T-helper 2 cell treated with Interferon-gamma antibody and Interleukin-4, amounts not matched to agents 5 μg/mL and 100 μg/mL, for 36 hours (primary cell): ENCODE data around the gene QPRT.
"Not testable (repeated sequence)": the region's sequence is repeated elsewhere in the genome, so short reads cannot be mapped to it uniquely, and the experiment has no call there.

Source experiments
- DNase-seq: peaks from one replicate; pipeline ENCODE4 v3.0.0; 2021; ENCODE audit warnings: low spot score
- H3K27ac Mint-ChIP-seq: one replicate; pipeline ENCODE4 v1.8.0; 2021; ENCODE audit warnings: mild to moderate bottlenecking, mixed read lengths
- H3K27me3 Mint-ChIP-seq: one replicate; pipeline ENCODE4 v1.8.0; 2021; ENCODE audit warnings: low read depth, mixed read lengths
- H3K36me3 Mint-ChIP-seq: one replicate; pipeline ENCODE4 v1.8.0; 2021; ENCODE audit warnings: low read depth, mixed read lengths
- H3K4me1 Mint-ChIP-seq: one replicate; pipeline ENCODE4 v1.8.0; 2021; ENCODE audit warnings: low read depth, mixed read lengths
- H3K4me3 Mint-ChIP-seq: one replicate; pipeline ENCODE4 v1.8.0; 2022; ENCODE audit warnings: mild to moderate bottlenecking, moderate library complexity, mixed read lengths
- H3K9me3 Mint-ChIP-seq: one replicate; pipeline ENCODE4 v1.8.0; 2021; ENCODE audit warnings: mixed read lengths

QPRT gene

DNA sequence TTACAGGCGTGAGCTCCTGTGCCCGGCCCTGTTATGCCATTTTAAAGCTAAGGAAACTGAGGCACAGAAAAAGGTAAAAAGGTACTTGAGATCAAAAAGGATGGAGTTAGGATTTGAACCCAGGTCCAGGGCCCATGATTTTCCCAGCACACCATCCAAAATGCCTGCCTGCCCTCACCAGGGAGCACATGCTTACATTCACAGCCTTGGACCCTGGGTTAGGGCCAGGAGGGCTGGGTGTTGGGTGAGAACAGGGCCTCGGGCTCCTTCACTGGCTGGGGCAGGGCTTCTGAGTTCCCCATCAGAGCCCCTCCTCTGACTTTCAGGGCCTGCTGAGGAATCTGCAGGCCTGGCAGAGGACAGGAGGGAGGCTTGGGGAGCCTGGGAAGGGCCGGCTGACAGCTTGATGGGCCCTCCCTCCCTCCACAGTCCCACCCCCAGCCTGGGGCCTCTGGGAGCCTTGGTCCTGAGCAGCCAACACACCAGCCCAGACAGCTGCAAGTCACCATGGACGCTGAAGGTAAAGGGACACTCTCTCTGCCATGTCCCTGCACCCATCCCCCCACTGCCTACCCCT lies at the start of gene QPRT:
QPRT (plus strand) TSS at position 490 of the 577 bp plus-strand sequence; CDS start at position 508, 18 bp downstream.
- peak; percentile 23 for DNase-seq
- Mint-ChIP-seq H3K27me3 (no peaks in the 10 kb centered on the region), H3K36me3 (peaks cover 12% of the 10 kb centered on the region), H3K27ac (peak within 1 kb of the TSS; percentile 85), H3K4me1 (peaks cover 24% of the 10 kb centered on the region), H3K9me3 (no peaks in the 10 kb centered on the region), H3K4me3 (peak within 1 kb of the TSS; percentile 82)

DNA sequence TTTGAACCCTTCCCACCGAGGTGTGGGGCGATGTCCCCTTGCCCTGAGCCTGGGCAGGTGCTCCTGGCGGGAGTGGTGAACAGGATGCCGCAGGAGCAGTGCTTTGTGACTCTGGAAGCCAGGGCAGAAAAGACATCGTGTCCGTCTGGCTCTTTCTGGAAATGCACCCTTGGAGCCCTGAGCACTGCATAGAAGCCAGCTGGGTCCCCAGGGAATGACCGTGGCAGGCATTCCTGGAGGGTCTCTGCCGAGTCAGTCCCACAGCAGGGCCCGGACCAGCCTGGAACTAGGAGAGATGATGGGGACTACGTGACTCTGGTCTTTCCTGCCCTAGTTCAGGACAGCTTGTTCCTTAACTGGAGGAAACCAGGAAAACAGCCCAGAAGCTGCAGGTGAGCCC lies 49.7 kb upstream of the QPRT start:
- H3K4me3 Mint-ChIP-seq, H3K27me3 Mint-ChIP-seq, H3K27ac Mint-ChIP-seq, DNase-seq, H3K36me3 Mint-ChIP-seq, H3K9me3 Mint-ChIP-seq: not testable (repeated sequence)
- H3K4me1 Mint-ChIP-seq: peaks cover 11% of the 10 kb centered on the region

DNA sequence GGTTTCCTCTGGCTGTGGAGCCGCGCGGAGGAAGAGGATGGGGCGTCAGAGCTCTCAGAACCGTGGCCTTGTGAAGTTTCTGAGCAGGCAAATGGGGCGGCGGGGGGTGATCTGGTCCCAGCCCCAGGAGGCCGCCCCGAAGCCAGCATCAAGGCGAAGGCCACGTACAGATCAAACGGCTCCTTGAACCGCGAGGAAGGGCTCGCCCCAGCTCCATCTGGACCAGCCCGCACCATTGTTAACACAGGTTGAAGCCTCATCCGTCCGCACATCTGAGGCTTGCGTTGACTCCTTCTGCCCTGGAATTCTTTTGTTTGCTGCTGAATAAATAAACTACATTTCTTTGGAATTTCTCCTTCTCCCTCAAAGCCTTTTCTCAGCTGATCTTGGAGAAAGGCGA lies 47.3 kb upstream of the QPRT start:
- not testable (repeated sequence) for H3K4me1 Mint-ChIP-seq, DNase-seq, H3K27ac Mint-ChIP-seq, H3K36me3 Mint-ChIP-seq, H3K9me3 Mint-ChIP-seq, H3K27me3 Mint-ChIP-seq, H3K4me3 Mint-ChIP-seq

DNA sequence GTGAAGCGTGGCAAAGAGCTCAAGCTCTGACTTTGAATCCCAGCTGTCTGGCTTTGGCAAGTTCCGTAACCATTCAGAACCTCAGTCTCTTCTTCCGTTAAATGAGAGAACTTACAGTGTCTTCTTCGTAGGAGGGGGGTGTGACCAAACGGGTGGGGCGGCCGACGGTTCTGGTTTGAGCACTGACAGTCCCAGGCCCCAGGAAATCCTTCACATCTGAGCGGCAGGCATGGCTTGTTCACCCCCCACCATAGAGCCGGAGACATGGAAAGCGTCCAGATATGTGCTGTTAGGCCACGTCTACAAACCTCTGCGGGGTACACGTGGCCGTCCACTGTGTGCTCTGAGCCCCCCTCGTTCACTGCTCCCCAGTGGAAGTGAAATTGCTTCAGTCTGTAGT lies 43.1 kb upstream of the QPRT start:
- not testable (repeated sequence) for H3K4me3 Mint-ChIP-seq, H3K27ac Mint-ChIP-seq, H3K36me3 Mint-ChIP-seq, DNase-seq, H3K9me3 Mint-ChIP-seq, H3K27me3 Mint-ChIP-seq, H3K4me1 Mint-ChIP-seq

DNA sequence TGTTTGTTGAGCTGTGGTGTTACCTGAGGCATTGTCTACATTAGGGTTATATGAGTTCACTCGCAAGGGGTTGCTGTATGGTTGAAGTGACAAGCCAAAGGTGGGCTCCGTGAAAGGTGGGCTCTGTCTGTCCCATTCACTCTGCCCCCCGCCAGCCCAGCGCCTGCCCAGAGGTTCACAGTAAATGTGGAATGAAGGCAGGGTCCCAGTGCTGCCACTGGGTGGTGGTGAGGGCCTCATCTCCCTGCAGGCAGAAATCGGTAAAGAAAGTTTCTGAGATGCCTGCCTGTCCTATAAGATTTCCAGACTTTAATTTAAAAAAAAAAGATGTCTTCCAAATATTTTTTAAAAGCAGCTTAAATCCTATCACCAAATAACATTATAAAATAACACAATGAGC lies 42.6 kb upstream of the QPRT start:
- H3K4me3 Mint-ChIP-seq: not testable (repeated sequence)
- H3K4me1 Mint-ChIP-seq: peaks cover 11% of the 10 kb centered on the region

DNA sequence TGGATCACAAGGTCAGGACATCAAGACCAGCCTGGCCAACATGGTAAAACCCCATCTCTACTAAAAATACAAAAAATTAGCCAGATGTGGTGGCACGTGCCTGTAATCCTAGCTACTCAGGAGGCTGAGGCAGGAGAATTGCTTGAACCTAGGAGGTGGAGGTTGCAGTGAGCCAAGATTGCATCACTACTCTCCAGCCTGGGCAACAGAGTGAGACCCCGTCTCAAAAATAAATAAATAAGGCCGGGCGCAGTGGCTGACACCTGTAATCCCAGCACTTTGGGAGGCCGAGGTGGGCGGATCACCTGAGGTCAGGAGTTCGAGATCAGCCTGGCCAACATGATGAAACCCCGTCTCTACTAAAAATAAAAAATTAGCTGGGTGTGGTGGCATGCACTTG lies 40.2 kb upstream of the QPRT start:
- not testable (repeated sequence) for H3K4me3 Mint-ChIP-seq, H3K27ac Mint-ChIP-seq, H3K27me3 Mint-ChIP-seq, H3K36me3 Mint-ChIP-seq, DNase-seq, H3K9me3 Mint-ChIP-seq
- H3K4me1 Mint-ChIP-seq: peaks cover 19% of the 10 kb centered on the region

More for the DNA sequence above, 42.6 kb upstream of the QPRT start:
- not testable (repeated sequence) for H3K27ac Mint-ChIP-seq, H3K27me3 Mint-ChIP-seq, H3K36me3 Mint-ChIP-seq, DNase-seq, H3K9me3 Mint-ChIP-seq

DNA sequence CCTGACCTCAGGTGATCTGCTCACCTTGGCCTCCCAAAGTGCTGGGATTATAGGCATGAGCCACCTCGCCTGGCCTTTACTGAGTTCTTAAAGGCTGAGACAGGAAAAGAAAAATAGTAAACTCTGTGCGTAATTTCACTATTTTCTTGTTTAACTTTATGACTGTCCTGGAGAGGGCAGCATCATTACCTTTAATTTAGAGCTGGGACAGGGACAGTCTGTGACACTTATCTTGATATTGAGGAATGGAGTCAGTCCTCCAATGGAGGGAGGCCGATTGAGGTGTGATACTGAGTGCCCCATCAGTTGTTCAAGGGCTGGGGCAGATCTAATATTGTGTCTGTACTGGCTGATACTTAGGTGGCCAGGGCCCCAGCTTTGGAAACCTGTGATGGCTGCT lies 37.4 kb upstream of the QPRT start:
- no peak for DNase-seq
- H3K36me3 Mint-ChIP-seq: no peaks in the 10 kb centered on the region
- H3K27me3 Mint-ChIP-seq: no peaks in the 10 kb centered on the region
- H3K4me3 Mint-ChIP-seq: peak overlapping the region; percentile 61
- H3K27ac Mint-ChIP-seq: peak overlapping the region; percentile 80
- H3K4me1 Mint-ChIP-seq: peaks cover 35% of the 10 kb centered on the region
- no peaks in the 10 kb centered on the region for H3K9me3 Mint-ChIP-seq

DNA sequence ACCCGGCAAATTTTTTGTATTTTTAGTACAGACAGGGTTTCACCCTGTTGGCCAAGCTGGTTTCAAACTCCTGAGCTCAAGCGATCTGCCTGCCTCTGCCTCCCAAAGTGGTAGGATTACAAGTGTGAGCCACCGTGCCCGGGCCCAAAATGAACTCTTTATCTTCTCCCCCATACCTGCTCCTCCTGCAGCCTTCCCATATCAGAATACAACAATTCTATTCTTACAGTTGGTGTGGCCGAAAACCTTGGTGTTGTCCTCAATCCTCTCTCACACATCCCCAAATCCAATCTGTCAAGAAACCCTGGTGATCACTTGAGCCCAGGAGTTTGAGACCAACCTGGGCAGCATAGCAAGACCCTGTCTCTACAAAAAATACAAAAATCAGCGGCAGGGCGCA lies 35.4 kb upstream of the QPRT start:
- Mint-ChIP-seq H3K36me3 (no peaks in the 10 kb centered on the region), H3K4me1 (peaks cover 35% of the 10 kb centered on the region), H3K4me3 (no peak overlapping the region), H3K27me3 (no peaks in the 10 kb centered on the region), H3K27ac (no peak overlapping the region), H3K9me3 (no peaks in the 10 kb centered on the region)
- no peak for DNase-seq

DNA sequence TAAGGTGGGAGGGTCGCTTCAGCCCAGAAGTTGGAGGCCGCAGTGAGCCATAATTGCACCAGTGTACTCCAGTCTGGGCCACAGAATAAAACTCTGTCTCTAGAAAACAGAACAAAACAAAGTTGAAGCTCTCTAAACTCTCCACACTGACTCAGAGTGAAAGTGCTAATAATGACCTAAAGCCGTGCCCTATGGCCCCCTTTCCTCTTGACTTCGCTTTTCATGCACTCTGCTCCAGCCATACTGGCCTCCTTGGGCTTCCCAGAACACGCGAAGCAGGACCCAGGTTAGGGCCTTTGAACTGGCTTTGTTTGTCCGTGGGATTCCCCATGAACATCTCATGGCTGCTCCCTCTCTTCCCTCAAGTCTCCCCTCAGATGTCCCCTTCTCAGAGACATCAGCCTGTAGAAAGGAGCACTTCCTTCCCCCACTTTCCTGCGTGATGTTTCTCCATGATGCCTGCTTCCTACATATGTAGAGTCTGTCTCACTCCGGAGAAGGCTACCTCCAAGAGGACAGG lies 34.6 kb upstream of the QPRT start:
- DNase-seq: no peak
- H3K27ac Mint-ChIP-seq: no peak overlapping the region
- no peaks in the 10 kb centered on the region for H3K9me3 Mint-ChIP-seq
- peaks cover 35% of the 10 kb centered on the region for H3K4me1 Mint-ChIP-seq
- no peak overlapping the region for H3K4me3 Mint-ChIP-seq
- no peaks in the 10 kb centered on the region for H3K27me3 Mint-ChIP-seq
- no peaks in the 10 kb centered on the region for H3K36me3 Mint-ChIP-seq

DNA sequence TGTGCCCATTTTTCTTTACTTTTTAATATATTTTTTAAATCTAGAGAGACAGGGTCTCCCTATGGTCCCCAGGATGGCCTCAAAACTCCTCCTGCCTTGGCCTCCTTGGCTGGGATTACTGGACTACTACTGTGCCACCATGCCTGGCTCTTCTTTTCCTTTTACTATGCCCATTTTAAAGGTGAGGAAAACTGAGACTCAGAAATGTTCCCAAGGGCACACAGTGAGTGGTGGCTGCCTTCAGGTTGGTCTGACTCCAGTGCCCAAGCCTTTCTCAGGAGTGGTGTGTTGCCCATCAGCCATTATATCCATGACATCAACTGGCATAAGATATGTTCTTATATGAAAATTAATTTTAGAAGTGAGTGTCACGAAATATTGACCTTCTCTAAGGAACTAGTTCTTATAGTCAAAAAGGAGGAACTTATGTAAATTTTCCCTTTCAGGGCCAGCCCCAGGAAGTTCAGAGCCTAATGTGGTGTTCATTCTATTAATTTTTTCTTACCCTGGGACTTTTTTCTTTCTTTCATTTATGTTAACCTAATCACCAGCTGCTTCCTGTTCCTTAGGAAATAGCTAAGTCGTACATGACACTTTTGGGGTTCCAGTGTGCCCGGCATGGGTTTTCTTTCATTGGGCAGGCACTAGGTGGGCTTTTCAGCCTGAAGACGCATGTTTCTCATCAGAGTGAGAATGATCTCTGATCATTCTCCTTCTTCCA lies 33.8 kb upstream of the QPRT start:
- no peak overlapping the region for H3K4me3 Mint-ChIP-seq
- H3K27me3 Mint-ChIP-seq: peaks cover 2% of the 10 kb centered on the region
- no peak for DNase-seq
- H3K27ac Mint-ChIP-seq: no peak overlapping the region
- peaks cover 42% of the 10 kb centered on the region for H3K4me1 Mint-ChIP-seq
- H3K36me3 Mint-ChIP-seq: no peaks in the 10 kb centered on the region
- H3K9me3 Mint-ChIP-seq: no peaks in the 10 kb centered on the region

DNA sequence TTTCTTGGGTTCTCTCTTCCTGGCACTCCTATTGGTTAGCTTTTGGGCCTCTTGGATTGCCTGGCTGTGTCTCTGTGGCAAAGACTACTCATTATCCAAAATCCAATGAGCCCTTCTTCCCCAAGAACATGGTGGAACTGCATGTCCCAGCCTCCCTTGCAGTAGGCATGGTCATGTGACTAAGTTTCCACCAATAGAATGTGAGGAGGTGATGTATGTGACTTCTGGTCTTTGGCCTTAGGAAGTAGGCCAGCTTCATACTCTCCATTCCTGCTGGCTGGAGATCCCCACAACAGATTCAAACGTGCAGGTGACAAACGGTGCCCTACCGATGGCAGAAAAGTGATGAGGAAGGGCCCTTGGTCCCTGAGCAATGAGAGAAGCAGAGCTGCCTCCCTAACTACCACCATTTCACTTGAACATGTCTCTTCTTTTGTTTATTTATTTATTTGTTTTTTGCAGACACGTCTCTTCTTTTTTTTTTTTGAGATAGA lies 33.2 kb upstream of the QPRT start:
- H3K4me3 Mint-ChIP-seq: no peak overlapping the region
- no peaks in the 10 kb centered on the region for H3K9me3 Mint-ChIP-seq
- H3K27me3 Mint-ChIP-seq: peaks cover 2% of the 10 kb centered on the region
- no peak overlapping the region for H3K27ac Mint-ChIP-seq
- DNase-seq: no peak
- H3K36me3 Mint-ChIP-seq: no peaks in the 10 kb centered on the region
- peaks cover 41% of the 10 kb centered on the region for H3K4me1 Mint-ChIP-seq

DNA sequence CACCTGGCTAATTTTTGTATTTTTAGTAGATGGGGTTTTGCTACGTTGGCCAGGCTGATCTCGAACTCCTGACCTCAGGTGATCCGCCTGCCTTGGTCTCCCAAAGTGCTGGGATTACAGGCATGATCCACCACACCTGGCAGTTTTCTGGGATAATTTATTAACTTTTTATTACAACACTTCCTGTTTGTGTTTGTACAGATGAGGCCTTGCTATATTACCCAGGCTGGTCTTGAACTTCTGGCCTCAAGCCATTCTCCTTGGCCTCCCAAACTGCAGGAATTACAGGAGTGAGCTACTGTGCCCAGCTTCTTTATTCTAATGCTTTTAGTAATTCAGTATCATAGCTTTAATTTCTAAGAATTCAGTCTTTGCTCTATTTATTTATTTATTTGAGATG lies 32.0 kb upstream of the QPRT start:
- DNase-seq: no peak
- Mint-ChIP-seq H3K4me3 (no peak overlapping the region), H3K27me3 (peaks cover 2% of the 10 kb centered on the region), H3K36me3 (no peaks in the 10 kb centered on the region), H3K9me3 (no peaks in the 10 kb centered on the region), H3K27ac (no peak overlapping the region), H3K4me1 (peaks cover 32% of the 10 kb centered on the region)

DNA sequence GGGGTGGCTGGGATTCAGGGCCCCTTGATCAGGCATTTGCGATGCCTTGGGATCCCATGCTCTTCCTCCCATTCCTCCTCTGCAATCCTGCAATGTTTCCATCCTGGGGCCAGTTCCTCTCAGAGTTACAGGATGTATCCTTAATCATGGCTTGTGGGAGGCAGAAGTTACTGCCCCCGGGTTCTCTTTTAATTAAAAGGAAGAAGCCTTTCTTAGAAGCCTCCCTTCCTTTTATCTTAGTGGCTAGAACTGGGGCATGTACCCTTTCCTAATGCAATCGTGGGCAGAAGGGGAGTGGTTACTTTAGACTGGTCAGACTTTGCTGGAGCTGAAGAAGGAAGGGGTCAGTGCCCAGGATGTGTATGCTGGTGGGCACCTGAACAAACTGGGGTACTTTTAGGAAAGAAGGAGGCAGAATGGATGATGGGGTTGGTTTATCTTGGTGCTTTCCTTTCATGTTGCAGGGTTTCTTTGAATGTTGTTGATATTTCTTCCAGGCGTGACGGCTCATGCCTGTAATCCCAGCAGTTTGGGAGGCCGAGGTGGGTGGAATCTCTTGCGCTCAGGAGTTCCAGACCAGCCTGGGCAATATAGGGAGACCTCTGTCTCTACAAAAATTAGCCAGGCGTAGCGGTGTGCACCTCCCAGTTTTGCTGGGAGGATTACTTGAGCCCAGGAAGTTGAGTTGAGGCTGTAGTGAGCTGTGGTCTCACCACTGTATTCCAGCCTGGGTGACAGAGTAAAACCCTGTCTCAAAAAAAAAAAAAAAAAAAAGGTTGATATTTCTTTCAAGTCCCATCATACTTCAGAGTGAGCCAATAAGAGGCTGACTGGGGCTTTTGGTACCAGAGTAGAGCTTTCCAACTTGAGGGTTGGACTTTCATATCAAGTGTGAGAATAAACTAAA lies 29.1 kb upstream of the QPRT start:
- Mint-ChIP-seq H3K36me3 (no peaks in the 10 kb centered on the region), H3K27me3 (peaks cover 2% of the 10 kb centered on the region), H3K27ac (peak overlapping the region; percentile 73), H3K4me3 (no peak overlapping the region), H3K4me1 (peaks cover 24% of the 10 kb centered on the region), H3K9me3 (no peaks in the 10 kb centered on the region)
- no peak for DNase-seq

DNA sequence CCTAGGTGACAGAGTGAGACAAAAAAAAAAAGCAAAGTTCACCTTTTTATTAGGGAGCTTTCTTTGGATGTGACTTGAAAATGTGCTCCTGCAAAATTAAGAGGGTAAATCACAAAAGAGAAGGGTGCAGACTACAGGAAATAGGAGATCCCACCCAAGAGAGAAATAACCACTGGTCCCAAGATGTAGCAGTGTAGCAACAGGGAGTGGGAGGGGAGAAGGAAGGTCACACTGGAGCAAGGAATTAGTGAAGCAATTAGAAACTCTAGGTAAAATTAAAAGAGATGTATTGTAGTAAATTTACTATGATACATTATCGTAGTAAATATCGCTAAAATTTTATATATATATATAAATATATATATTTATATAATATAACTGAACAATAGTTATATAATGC lies 28.2 kb upstream of the QPRT start:
- H3K9me3 Mint-ChIP-seq: no peaks in the 10 kb centered on the region
- peaks cover 19% of the 10 kb centered on the region for H3K4me1 Mint-ChIP-seq
- H3K4me3 Mint-ChIP-seq: no peak overlapping the region
- no peaks in the 10 kb centered on the region for H3K36me3 Mint-ChIP-seq
- H3K27me3 Mint-ChIP-seq: peaks cover 2% of the 10 kb centered on the region
- no peak for DNase-seq
- no peak overlapping the region for H3K27ac Mint-ChIP-seq
